Keratinocyte (primary cell): Measurements from ENCODE around the gene FRMD4B.

Source experiments
- EZH2 ChIP-seq: IDR thresholded peaks from one replicate; pipeline ENCODE4 v1.6.1; 2012; ENCODE audit warnings: inconsistent platforms, mild to moderate bottlenecking, low read length, moderate library complexity
- TF ChIP-seq, protein P1 (sequence below), 3 experiments: IDR thresholded peaks in 1 of 3; conservative IDR thresholded peaks in 1 of 3; optimal IDR thresholded peaks in 1 of 3; 2 replicates in 2 of 3; 3 replicates in 1 of 3; pipeline versions ENCODE3 to v1.5.1; 2011; ENCODE audit warnings: low read length in 3 of 3, mild to moderate bottlenecking in 3 of 3, moderate library complexity in 2 of 3, control low read depth in 1 of 3, inconsistent platforms in 1 of 3; ENCODE audit not compliant: insufficient read depth in 2 of 3; ENCODE audit errors: extremely low read depth in 1 of 3

GRCh38 chr3:69120879-69121464, 264.9 kb downstream of the FRMD4B start:
- TF ChIP-seq, protein P1, sequence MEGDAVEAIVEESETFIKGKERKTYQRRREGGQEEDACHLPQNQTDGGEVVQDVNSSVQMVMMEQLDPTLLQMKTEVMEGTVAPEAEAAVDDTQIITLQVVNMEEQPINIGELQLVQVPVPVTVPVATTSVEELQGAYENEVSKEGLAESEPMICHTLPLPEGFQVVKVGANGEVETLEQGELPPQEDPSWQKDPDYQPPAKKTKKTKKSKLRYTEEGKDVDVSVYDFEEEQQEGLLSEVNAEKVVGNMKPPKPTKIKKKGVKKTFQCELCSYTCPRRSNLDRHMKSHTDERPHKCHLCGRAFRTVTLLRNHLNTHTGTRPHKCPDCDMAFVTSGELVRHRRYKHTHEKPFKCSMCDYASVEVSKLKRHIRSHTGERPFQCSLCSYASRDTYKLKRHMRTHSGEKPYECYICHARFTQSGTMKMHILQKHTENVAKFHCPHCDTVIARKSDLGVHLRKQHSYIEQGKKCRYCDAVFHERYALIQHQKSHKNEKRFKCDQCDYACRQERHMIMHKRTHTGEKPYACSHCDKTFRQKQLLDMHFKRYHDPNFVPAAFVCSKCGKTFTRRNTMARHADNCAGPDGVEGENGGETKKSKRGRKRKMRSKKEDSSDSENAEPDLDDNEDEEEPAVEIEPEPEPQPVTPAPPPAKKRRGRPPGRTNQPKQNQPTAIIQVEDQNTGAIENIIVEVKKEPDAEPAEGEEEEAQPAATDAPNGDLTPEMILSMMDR (optimal IDR thresholded peaks at IDR 0.05 in 1 of 3, IDR thresholded peaks at IDR 0.05 in 1 of 3, conservative IDR thresholded peaks at IDR 0.05 in 1 of 3; ENCODE audit: extremely low read depth in 1 of 3, insufficient read depth in 2 of 3, low read length in 3 of 3), result peak; percentile 88 to 95 (median 92)
- TF ChIP-seq EZH2, result no peak
